ENCODE results near the gene CLEC4A. TPM values are rescaled to one million over a fixed set of nuclear protein-coding genes. Genes with fewer than 3 reads are reported as not detected.
"Not testable (repeated sequence)": the region's sequence is repeated elsewhere in the genome, so short reads cannot be mapped to it uniquely, and the experiment has no call there.

The CLEC4A gene
- polyA plus RNA-seq, 2 of the 4 experiments (the other 2 are of a cell fraction): 0.27 TPM; not detected in 1

- peak overlapping the region; percentile 70 for H3K4me3 ChIP-seq
- DNase-seq (ENCODE audit: low read depth in 1 of 2, low spot score in 1 of 2): no peak
- WGBS (ENCODE audit: missing lambda C conversion rate): 3% methylated on average over 4 of the region's 4 CpGs
- no peak for TF ChIP-seq RAD21 (conservative IDR thresholded peaks at IDR 0.05 in 1 of 2, IDR thresholded peaks at IDR 0.05 in 1 of 2)
- TF ChIP-seq KDM1A (IDR thresholded peaks at IDR 0.05; ENCODE audit: low read depth): no peak
- TF ChIP-seq KDM5A (IDR thresholded peaks at IDR 0.05): no peak
- no peak for TF ChIP-seq HOXB5 (CRISPR knock-in tag; IDR thresholded peaks at IDR 0.05)
- no peak for TF ChIP-seq MAX (IDR thresholded peaks at IDR 0.05)
- no peak for TF ChIP-seq REST (IDR thresholded peaks at IDR 0.05)
- POLR2A ChIA-PET: interaction anchor here (1.0 kb wide), 1 partner anchor 16 kb away, joined by 3 read pairs; no protein-coding TSS in a partner anchor
- no peak for FAIRE-seq
- ATAC-seq: no peak
- peak overlapping the region; percentile 88 for H3K4me2 ChIP-seq
- H3K4me1 ChIP-seq: peaks cover 14% of the 10 kb centered on the region
- peak overlapping the region; percentile 90 to 91 for H3K27ac ChIP-seq
- H3K9me3 ChIP-seq: no peaks in the 10 kb centered on the region
- CTCF ChIA-PET: interaction anchor here (1.8 kb wide), 1 partner anchor 26 kb away, joined by 6 read pairs; no protein-coding TSS in a partner anchor
Measured at GRCh38 chr12:8082808-8083100, 40.7 kb upstream of the CLEC4A start.

GRCh38 chr12:8084351-8084750, 39.1 kb upstream of the CLEC4A start:
- H3K4me3 ChIP-seq; H3K9me3 ChIP-seq; H3K27ac ChIP-seq; FAIRE-seq; POLR2A ChIA-PET; DNase-seq (ENCODE audit: low read depth in 1 of 2, low spot score in 1 of 2); ATAC-seq; H3K4me2 ChIP-seq: not testable (repeated sequence)
- 88% methylated on average over 3 of the region's 3 CpGs for whole genome bisulfite sequencing (ENCODE audit: missing lambda C conversion rate)
- H3K4me1 ChIP-seq: peaks cover 14% of the 10 kb centered on the region
- CTCF ChIA-PET: interaction anchor here (0.8 to 1.1 kb wide), 2 partner anchors 38 to 147 kb away, joined by 3 to 5 read pairs; no protein-coding TSS in a partner anchor

GRCh38 chr12:8087666-8088065, 35.8 kb upstream of the CLEC4A start:
- DNase-seq (ENCODE audit: low read depth in 1 of 2, low spot score in 1 of 2) (no peak), FAIRE-seq (no peak), ATAC-seq (no peak)
- peaks cover 8% of the 10 kb centered on the region for H3K4me1 ChIP-seq
- no peaks in the 10 kb centered on the region for H3K9me3 ChIP-seq
- CTCF ChIA-PET: interaction anchor here (0.6 to 1.6 kb wide), 4 partner anchors 11 to 943 kb away, joined by 3 to 6 read pairs (median 4); no protein-coding TSS in a partner anchor
- H3K4me2 ChIP-seq: no peak overlapping the region
- POLR2A ChIA-PET: no interaction called here
- 93% methylated on average over 2 of the region's 2 CpGs for WGBS (ENCODE audit: missing lambda C conversion rate)
- TF ChIP-seq ZC3H11A (IDR thresholded peaks at IDR 0.05) (no peak), CBX2 (IDR thresholded peaks at IDR 0.05; ENCODE audit: borderline replicate concordance, low read depth) (no peak), HOXB5 (CRISPR knock-in tag; IDR thresholded peaks at IDR 0.05) (no peak), ZFP36 (IDR thresholded peaks at IDR 0.05; ENCODE audit: borderline replicate concordance, partially characterized antibody) (no peak), ATOH8 (CRISPR knock-in tag; IDR thresholded peaks at IDR 0.05; ENCODE audit: low read depth) (no peak), E2F6 (IDR thresholded peaks at IDR 0.05; ENCODE audit: borderline replicate concordance, low read depth) (no peak), FOXS1 (CRISPR knock-in tag; IDR thresholded peaks at IDR 0.05) (no peak)
- no peak overlapping the region for H3K4me3 ChIP-seq
- H3K27ac ChIP-seq: no peak overlapping the region

GRCh38 chr12:8088574-8088973, 34.8 kb upstream of the CLEC4A start:
- POLR2A ChIA-PET: no interaction called here
- WGBS (ENCODE audit: missing lambda C conversion rate): 82% methylated on average over 3 of the region's 3 CpGs
- TF ChIP-seq TFCP2L1 (CRISPR knock-in tag; IDR thresholded peaks at IDR 0.05): no peak
- no peak for TF ChIP-seq HMGXB4 (CRISPR knock-in tag; IDR thresholded peaks at IDR 0.05; ENCODE audit: borderline replicate concordance)
- no peak for TF ChIP-seq MAX (IDR thresholded peaks at IDR 0.05)
- TF ChIP-seq NFE2L2 (conservative IDR thresholded peaks at IDR 0.05; ENCODE audit: low read length): no peak
- no peak for TF ChIP-seq MAZ (IDR thresholded peaks at IDR 0.05; ENCODE audit: borderline replicate concordance, low read depth, low read length)
- no peak for TF ChIP-seq KDM5A (IDR thresholded peaks at IDR 0.05)
- no peak for TF ChIP-seq EHMT2 (IDR thresholded peaks at IDR 0.05; ENCODE audit: low read depth)
- no peak for TF ChIP-seq HDAC2 (IDR thresholded peaks at IDR 0.05)
- no peak for TF ChIP-seq PBX3 (IDR thresholded peaks at IDR 0.05)
- no peak for TF ChIP-seq ZSCAN20 (CRISPR knock-in tag; IDR thresholded peaks at IDR 0.05)
- TF ChIP-seq GATA3 (IDR thresholded peaks at IDR 0.05; ENCODE audit: borderline replicate concordance): no peak

More at GRCh38 chr12:8088574-8088973, 34.8 kb upstream of the CLEC4A start:
- 0 out of 3 replicates have a peak, but pooled peaks cover under 1% of the 10 kb centered on the region for H3K4me1 ChIP-seq
- FAIRE-seq (no peak), DNase-seq (ENCODE audit: low read depth in 1 of 2, low spot score in 1 of 2) (no peak), ATAC-seq (no peak)
- no peak overlapping the region for H3K4me3 ChIP-seq
- H3K9me3 ChIP-seq: no peaks in the 10 kb centered on the region
- CTCF ChIA-PET: interaction anchor here (0.6 to 1.1 kb wide), 2 partner anchors 21 to 1310 kb away, joined by 3 read pairs; no protein-coding TSS in a partner anchor
- no peak overlapping the region for H3K27ac ChIP-seq
- H3K4me2 ChIP-seq: no peak overlapping the region

Measured in A549 (cell line).